Omental fat pad (tissue), 4 donors: ENCODE data around the gene UVSSA. TPM values are rescaled to one million over a fixed set of nuclear protein-coding genes. Genes with fewer than 3 reads are reported as not detected.

Source experiments
- ATAC-seq: fragments of 150-250 bp; one replicate; pipeline ENCODE4 v1.9.1; 2016; ENCODE audit warnings: mild to moderate bottlenecking, moderate library complexity; ENCODE audit not compliant: low FRiP score
- DNase-seq: peaks from one replicate; pipeline ENCODE4 v3.0.0-alpha.2; 2019; ENCODE audit warnings: low spot score
- CTCF ChIP-seq, 3 donors: fragments of 450-650 bp; IDR thresholded peaks; one replicate each; pipeline ENCODE4 v1.5.1; 2016 to 2017; ENCODE audit warnings: antibody characterized with exemption in 3 of 3, mild to moderate bottlenecking in 3 of 3, moderate library complexity in 2 of 3
- total RNA-seq, 4 donors: library from RNA; depleted of rRNA; stranded (reverse); fragments of >200 nt; gene quantifications; one replicate each; pipeline ENCODE4 v1.1.0, GENCODE V29; 2016

UVSSA gene
- total RNA-seq, 4 donors from 2014 or later = 10.2 to 28.2 (median 13.0) TPM

GRCh38 chr4:1348014-1348513 lies 1.1 kb downstream of the UVSSA start:
- no peak for TF ChIP-seq CTCF (IDR thresholded peaks at IDR 0.05)
- DNase-seq = no peak
- no peak for ATAC-seq

GRCh38 chr4:1348746-1349145 lies 1.7 kb downstream of the UVSSA start:
- DNase-seq = no peak
- ATAC-seq = no peak
- TF ChIP-seq CTCF (IDR thresholded peaks at IDR 0.05) = no peak

GRCh38 chr4:1349359-1350168 lies 2.6 kb downstream of the UVSSA start:
- ATAC-seq = no peak
- DNase-seq = no peak
- TF ChIP-seq CTCF (IDR thresholded peaks at IDR 0.05) = no peak

GRCh38 chr4:1350169-1350520 lies 3.1 kb downstream of the UVSSA start:
- ATAC-seq (no peak), DNase-seq (no peak)
- TF ChIP-seq CTCF (IDR thresholded peaks at IDR 0.05) = no peak

- peak; percentile 89 for DNase-seq
- peak in 1 of 3 donors; percentile 85 for TF ChIP-seq CTCF (IDR thresholded peaks at IDR 0.05)
- no peak for ATAC-seq
These were observed 5.0 kb downstream of the UVSSA start for GRCh38 chr4:1351854-1352566.

- ATAC-seq (no peak), DNase-seq (no peak)
- no peak for TF ChIP-seq CTCF (IDR thresholded peaks at IDR 0.05)
These were observed 5.5 kb downstream of the UVSSA start for GRCh38 chr4:1352567-1352900.
